DOHH2 (cell line): ENCODE results near the gene FNIP1.
A peak's percentile ranks its signal among the peaks of the same experiment; 100 is the strongest.

Source experiments
- H3F3A ChIP-seq: fragments of 200-600 bp; sonication (generic), shearing (Covaris generic); 2 replicates; pipeline ENCODE4 v1.6.0; 2016; ENCODE audit warnings: antibody characterized with exemption, mild to moderate bottlenecking; ENCODE audit not compliant: control insufficient read depth, insufficient read depth
- H3K27ac ChIP-seq: fragments of 200-600 bp; sonication (generic); 2 replicates; pipeline ENCODE4 v1.5.1; 2014; ENCODE audit warnings: low read depth, mild to moderate bottlenecking, low read length, moderate library complexity
- H3K27me3 ChIP-seq: fragments of 200-600 bp; sonication (generic); 2 replicates; pipeline ENCODE4 v1.6.1; 2014; ENCODE audit warnings: mild to moderate bottlenecking, low read length, mixed read lengths; ENCODE audit not compliant: control insufficient read depth
- H3K36me3 ChIP-seq: fragments of 200-600 bp; sonication (generic); 2 replicates; pipeline ENCODE4 v1.6.1; 2014; ENCODE audit warnings: mild to moderate bottlenecking, low read length, moderate library complexity, mixed read lengths; ENCODE audit not compliant: control insufficient read depth
- H3K4me1 ChIP-seq: fragments of 200-600 bp; sonication (generic); 2 replicates; pipeline ENCODE4 v1.6.1; 2014; ENCODE audit warnings: mild to moderate bottlenecking, low read length, mixed read lengths; ENCODE audit not compliant: control insufficient read depth
- H3K4me2 ChIP-seq: fragments of 200-600 bp; sonication (generic); 2 replicates; pipeline ENCODE4 v1.6.0; 2014; ENCODE audit warnings: mild to moderate bottlenecking, low read length, moderate library complexity
- H3K4me3 ChIP-seq: fragments of 200-600 bp; sonication (generic); 2 replicates; pipeline ENCODE4 v1.5.1; 2014; ENCODE audit warnings: mild to moderate bottlenecking, low read length, mixed read lengths
- H3K79me2 ChIP-seq: fragments of 200-600 bp; sonication (generic); 2 replicates; pipeline ENCODE4 v1.6.1; 2014; ENCODE audit warnings: mild to moderate bottlenecking, low read length, mixed read lengths; ENCODE audit not compliant: control insufficient read depth
- H3K9me2 ChIP-seq: fragments of 200-600 bp; sonication (generic); replicated peaks from 2 replicates; pipeline ENCODE4 v1.6.1; 2014; ENCODE audit warnings: mild to moderate bottlenecking, low read length, mixed read lengths; ENCODE audit not compliant: control insufficient read depth
- H3K9me3 ChIP-seq: fragments of 200-600 bp; sonication (generic); 2 replicates; pipeline ENCODE4 v1.6.1; 2014; ENCODE audit warnings: antibody characterized with exemption, low read length, mixed read lengths; ENCODE audit not compliant: control insufficient read depth, insufficient read depth
- H4K20me1 ChIP-seq: fragments of 200-600 bp; sonication (generic); 2 replicates; pipeline ENCODE4 v1.6.0; 2014; ENCODE audit warnings: low read depth, mild to moderate bottlenecking, antibody characterized with exemption, low read length, moderate library complexity; ENCODE audit not compliant: control insufficient read depth, insufficient read depth
- CTCF ChIP-seq: fragments of 200-600 bp; sonication (generic); IDR thresholded peaks from one replicate; pipeline ENCODE4 v1.5.1; 2014; ENCODE audit warnings: antibody characterized with exemption, mild to moderate bottlenecking, low read depth, low read length; ENCODE audit not compliant: poor library complexity, severe bottlenecking
- EZH2phosphoT487 ChIP-seq: fragments of 200-600 bp; sonication (generic); IDR thresholded peaks from 2 replicates; pipeline ENCODE4 v1.6.1; 2017; ENCODE audit warnings: borderline replicate concordance, mild to moderate bottlenecking, antibody characterized with exemption, low read length, moderate library complexity, mixed read lengths

The FNIP1 gene

GRCh38 chr5:131795879-131796792 is 681 bp downstream of the FNIP1 start:
- Histone ChIP-seq H4K20me1 (peaks cover 6% of the 10 kb centered on the region; the same call in 1 of the 2 replicates), H3K36me3 (peaks cover 20% of the 10 kb centered on the region), H3K9me2 (no peaks in the 10 kb centered on the region), H3K4me1 (peaks cover 35% of the 10 kb centered on the region), H3K4me3 (peak overlapping the region; percentile 82), H3K79me2 (peaks cover 59% of the 10 kb centered on the region), H3K27me3 (no peaks in the 10 kb centered on the region), H3K4me2 (peak overlapping the region; percentile 81), H3K9me3 (no peaks in the 10 kb centered on the region), H3F3A (no peaks in the 10 kb centered on the region), H3K27ac (peak overlapping the region; percentile 44)
- TF ChIP-seq CTCF (no peak), EZH2phosphoT487 (no peak)

GRCh38 chr5:131795228-131795627 is 1.6 kb downstream of the FNIP1 start:
- peaks cover 68% of the 10 kb centered on the region for H3K79me2 ChIP-seq
- peaks cover 35% of the 10 kb centered on the region for H3K4me1 ChIP-seq
- H3K36me3 ChIP-seq = peaks cover 20% of the 10 kb centered on the region
- no peaks in the 10 kb centered on the region for H3K9me2 ChIP-seq
- no peak for TF ChIP-seq CTCF
- TF ChIP-seq EZH2phosphoT487 = no peak
- H3K27me3 ChIP-seq = no peaks in the 10 kb centered on the region
- no peaks in the 10 kb centered on the region for H3K9me3 ChIP-seq
- peak overlapping the region; percentile 81 for H3K4me2 ChIP-seq
- peak overlapping the region; percentile 82 for H3K4me3 ChIP-seq
- no peaks in the 10 kb centered on the region for H3F3A ChIP-seq
- H4K20me1 ChIP-seq = peaks cover 6% of the 10 kb centered on the region; the same call in 1 of the 2 replicates
- H3K27ac ChIP-seq = no peak overlapping the region; the same call in 1 of the 2 replicates

DNA sequence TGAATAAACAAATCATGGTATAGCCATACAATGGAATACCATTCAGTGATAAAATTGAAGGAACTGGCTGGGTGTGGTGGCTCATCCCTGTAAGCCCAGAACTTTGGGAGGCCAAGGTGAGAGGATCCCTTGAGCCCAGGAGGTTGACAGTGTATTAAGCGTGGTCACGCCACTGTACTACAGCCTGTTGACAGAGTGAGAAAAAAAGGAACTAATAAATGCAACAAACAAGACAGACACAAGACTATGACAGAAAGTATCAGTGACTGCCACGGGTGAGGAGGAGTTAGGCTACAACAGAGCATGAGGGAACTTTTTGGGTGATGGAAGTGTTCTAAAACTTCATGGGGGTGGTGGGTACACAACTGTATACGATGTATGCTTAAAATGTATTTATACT is 2.2 kb downstream of the FNIP1 start:
- Histone ChIP-seq H4K20me1 (peaks cover 6% of the 10 kb centered on the region; the same call in 1 of the 2 replicates), H3K36me3 (peaks cover 20% of the 10 kb centered on the region), H3K27ac (no peak overlapping the region), H3K9me3 (no peaks in the 10 kb centered on the region), H3F3A (no peaks in the 10 kb centered on the region), H3K4me2 (peak overlapping the region; percentile 81), H3K4me1 (peaks cover 35% of the 10 kb centered on the region), H3K4me3 (peak overlapping the region; percentile 82), H3K79me2 (peaks cover 74% of the 10 kb centered on the region), H3K9me2 (no peaks in the 10 kb centered on the region), H3K27me3 (no peaks in the 10 kb centered on the region)
- TF ChIP-seq EZH2phosphoT487 = no peak
- TF ChIP-seq CTCF = no peak
